ENCODE data around the gene CD84.
A peak's percentile ranks its signal among the peaks of the same experiment; 100 is the strongest.

The CD84 gene

GRCh38 chr1:160581961-160582360 lies 2.7 kb upstream of the CD84 start:
- TF ChIP-seq POLR2A (IDR thresholded peaks at IDR 0.05; ENCODE audit: extremely low read depth, insufficient read length), result no peak
- no peak for TF ChIP-seq MYC (IDR thresholded peaks at IDR 0.05; ENCODE audit: low read depth, low read length)
- no peak for TF ChIP-seq MAX (IDR thresholded peaks at IDR 0.05; ENCODE audit: low read depth, low read length)
- TF ChIP-seq CTCF (IDR thresholded peaks at IDR 0.05; ENCODE audit: low read depth, low read length), result no peak
- no peak overlapping the region for H3K4me3 ChIP-seq (ENCODE audit: low read depth, low read length)
- no peak for DNase-seq (ENCODE audit: low read depth)

- TF ChIP-seq MYC (IDR thresholded peaks at IDR 0.05; ENCODE audit: low read depth, low read length), result no peak
- no peak for TF ChIP-seq POLR2A (IDR thresholded peaks at IDR 0.05; ENCODE audit: extremely low read depth, insufficient read length)
- no peak for TF ChIP-seq CTCF (IDR thresholded peaks at IDR 0.05; ENCODE audit: low read depth, low read length)
- no peak for TF ChIP-seq MAX (IDR thresholded peaks at IDR 0.05; ENCODE audit: low read depth, low read length)
- H3K4me3 ChIP-seq (ENCODE audit: low read depth, low read length), result no peak overlapping the region
- peak; percentile 46 for DNase-seq (ENCODE audit: low read depth)
Measured at GRCh38 chr1:160580221-160580812, 1.0 kb upstream of the CD84 start.

GRCh38 chr1:160578525-160579191 lies 638 bp downstream of the CD84 start:
- peak; percentile 15 for DNase-seq (ENCODE audit: low read depth)
- TF ChIP-seq CTCF (IDR thresholded peaks at IDR 0.05; ENCODE audit: low read depth, low read length) (no peak), MAX (IDR thresholded peaks at IDR 0.05; ENCODE audit: low read depth, low read length) (no peak), POLR2A (IDR thresholded peaks at IDR 0.05; ENCODE audit: extremely low read depth, insufficient read length) (no peak), MYC (IDR thresholded peaks at IDR 0.05; ENCODE audit: low read depth, low read length) (no peak)
- H3K4me3 ChIP-seq (ENCODE audit: low read depth, low read length), result peak overlapping the region; percentile 69

- TF ChIP-seq MAX (IDR thresholded peaks at IDR 0.05; ENCODE audit: low read depth, low read length) (no peak), MYC (IDR thresholded peaks at IDR 0.05; ENCODE audit: low read depth, low read length) (no peak), CTCF (IDR thresholded peaks at IDR 0.05; ENCODE audit: low read depth, low read length) (no peak), POLR2A (IDR thresholded peaks at IDR 0.05; ENCODE audit: extremely low read depth, insufficient read length) (no peak)
- peak overlapping the region; percentile 69 for H3K4me3 ChIP-seq (ENCODE audit: low read depth, low read length)
- DNase-seq (ENCODE audit: low read depth), result peak; percentile 28
Measured at GRCh38 chr1:160578175-160578524, 1.1 kb downstream of the CD84 start.

- DNase-seq (ENCODE audit: low read depth), result no peak
- TF ChIP-seq CTCF (IDR thresholded peaks at IDR 0.05; ENCODE audit: low read depth, low read length) (no peak), MYC (IDR thresholded peaks at IDR 0.05; ENCODE audit: low read depth, low read length) (no peak), MAX (IDR thresholded peaks at IDR 0.05; ENCODE audit: low read depth, low read length) (no peak), POLR2A (IDR thresholded peaks at IDR 0.05; ENCODE audit: extremely low read depth, insufficient read length) (no peak)
- H3K4me3 ChIP-seq (ENCODE audit: low read depth, low read length), result peak overlapping the region; percentile 35
Measured at GRCh38 chr1:160577671-160578070, 1.6 kb downstream of the CD84 start.
